Upper lobe of left lung (tissue), 6 donors: ENCODE data around the gene HECTD3. TPM values are rescaled to one million over a fixed set of nuclear protein-coding genes. Genes with fewer than 3 reads are reported as not detected.

ENCODE experiments used
- ATAC-seq, 2 donors: fragments of 200-7000 bp; cut with Tn5 transposase; one replicate each; pipeline ENCODE4 v1.9.1; 2022; ENCODE audit warnings: mild to moderate bottlenecking in 2 of 2, moderate library complexity in 2 of 2; ENCODE audit not compliant: low FRiP score in 2 of 2
- DNase-seq, 2 donors: peaks; one replicate each; pipeline ENCODE4 v3.0.0-alpha.2; 2019 to 2020
- H3K27ac ChIP-seq, 4 donors: fragments of 200-600 bp; sonication (generic); one replicate each; pipeline ENCODE4 v1.5.1; 2016 to 2019
- H3K27me3 ChIP-seq, 4 donors: fragments of 200-600 bp; sonication (generic); one replicate each; pipeline ENCODE4 v1.5.1; 2017 to 2019
- H3K36me3 ChIP-seq, 4 donors: fragments of 200-600 bp; sonication (generic); one replicate each; pipeline ENCODE4 v1.5.1; 2016 to 2019
- H3K4me1 ChIP-seq, 4 donors: fragments of 200-600 bp; sonication (generic); one replicate each; pipeline ENCODE4 v1.5.1; 2018 to 2019
- H3K4me3 ChIP-seq, 4 donors: fragments of 200-600 bp; sonication (generic); one replicate each; pipeline ENCODE4 v1.5.1; 2017 to 2019; ENCODE audit warnings: mild to moderate bottlenecking in 2 of 4, moderate library complexity in 1 of 4
- H3K9me3 ChIP-seq, 4 donors: fragments of 200-600 bp; sonication (generic); one replicate each; pipeline ENCODE4 v1.5.1; 2018 to 2019
- CTCF ChIP-seq, 6 experiments: fragments of 450-650 bp in 4 of 6; fragments of 200-600 bp in 2 of 6; sonication (generic) in 2 of 6; IDR thresholded peaks; one replicate each; pipeline ENCODE4 v1.5.1; 2016 to 2019; ENCODE audit warnings: antibody characterized with exemption in 6 of 6
- EP300 ChIP-seq, 4 donors: sonication (generic); formaldehyde crosslinking; IDR thresholded peaks; one replicate each; pipeline ENCODE4 v1.5.1; 2017; ENCODE audit warnings: antibody characterized with exemption in 4 of 4, control low read depth in 2 of 4
- POLR2A ChIP-seq, 4 donors: fragments of 450-650 bp; IDR thresholded peaks; one replicate each; pipeline ENCODE4 v1.5.1; 2016 to 2017; ENCODE audit warnings: antibody characterized with exemption in 4 of 4, mild to moderate bottlenecking in 2 of 4
- POLR2AphosphoS5 ChIP-seq, 2 donors: sonication (generic); formaldehyde crosslinking; IDR thresholded peaks; one replicate each; pipeline ENCODE4 v1.5.1; 2017; ENCODE audit warnings: antibody characterized with exemption in 2 of 2
- WGBS, 2 donors: methylation state at CpG; one replicate each; pipeline ENCODE4 v1.1.5; 2017 to 2018; 5-methylcytosine and 5-hydroxymethylcytosine counted together
- total RNA-seq, 6 donors: library from RNA; depleted of rRNA in 4 of 6; stranded (reverse); fragments of >200 nt in 4 of 6; gene quantifications; one replicate each; pipeline versions ENCODE4 v1.1.0 to v1.2.1, GENCODE V29; 2016 to 2021
- donor health status: DM: no; HTN: no; CAD: no; lungs with moderate emphysema.
- donor health status: DM: no; HTN: yes; CAD: no; lungs with severe emphysema.

HECTD3 gene
- total RNA-seq, 6 donors from 2014 or later: 30.6 to 116 (median 51.2) TPM

DNA sequence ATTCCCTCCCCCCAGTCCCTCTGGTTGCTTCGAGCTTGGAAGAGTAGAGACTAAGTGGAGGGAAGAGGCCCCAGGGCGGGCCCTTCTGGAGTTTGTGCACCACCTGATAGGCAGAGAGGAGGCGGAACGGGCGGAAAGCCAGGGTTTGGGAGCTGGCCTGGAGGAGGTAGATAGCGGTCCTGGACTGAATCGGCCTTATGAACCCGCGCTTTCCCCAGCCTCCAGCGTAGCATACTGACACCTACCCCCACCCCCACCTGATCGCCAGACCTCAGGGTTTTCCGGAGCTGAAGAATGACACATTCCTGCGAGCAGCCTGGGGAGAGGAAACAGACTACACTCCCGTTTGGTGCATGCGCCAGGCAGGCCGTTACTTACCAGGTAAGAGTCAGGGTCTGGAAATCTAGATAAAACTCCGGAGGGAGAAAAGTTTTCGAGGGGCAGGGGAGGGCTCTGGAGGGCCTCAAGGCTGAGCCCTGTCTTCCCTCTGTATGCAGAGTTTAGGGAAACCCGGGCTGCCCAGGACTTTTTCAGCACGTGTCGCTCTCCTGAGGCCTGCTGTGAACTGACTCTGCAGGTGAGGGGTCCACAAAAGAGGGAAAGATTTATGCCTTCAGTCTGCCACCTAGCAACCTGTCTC lies 1.6 kb upstream of the HECTD3 start:
- H3K27me3 ChIP-seq: no peaks in the 10 kb centered on the region
- peaks cover 29 to 54% (median 29%) of the 10 kb centered on the region in 4 donors for H3K4me1 ChIP-seq
- H3K36me3 ChIP-seq: peaks cover 12 to 36% (median 16%) of the 10 kb centered on the region in 4 donors
- DNase-seq (peak in 1 of 2 donors; percentile 86), ATAC-seq (peak; percentile 56 to 64)
- H3K4me3 ChIP-seq: peak overlapping the region; percentile 45 to 100 (median 92)
- TF ChIP-seq POLR2AphosphoS5 (IDR thresholded peaks at IDR 0.05) (no peak), EP300 (IDR thresholded peaks at IDR 0.05) (no peak), CTCF (IDR thresholded peaks at IDR 0.05) (no peak), POLR2A (IDR thresholded peaks at IDR 0.05) (no peak)
- no peaks in the 10 kb centered on the region for H3K9me3 ChIP-seq
- H3K27ac ChIP-seq: peak overlapping the region; percentile 76 to 87 (median 80)
- 2 to 7% methylated on average over 10 to 21 of the region's 21 CpGs for WGBS, 2 donors

GRCh38 chr1:45011837-45012638 lies 914 bp upstream of the HECTD3 start, which contains the start of gene UROD:
Gene UROD, plus strand, starts transcription at chr1:45012254. Its CDS starts 12 bp downstream, at chr1:45012266.
- peaks cover 18 to 43% (median 23%) of the 10 kb centered on the region in 4 donors for H3K36me3 ChIP-seq
- no peak for TF ChIP-seq EP300 (IDR thresholded peaks at IDR 0.05)
- peak; percentile 37 to 86 for TF ChIP-seq POLR2AphosphoS5 (IDR thresholded peaks at IDR 0.05)
- peak in 3 of 4 donors; percentile 33 to 67 (median 54) for TF ChIP-seq POLR2A (IDR thresholded peaks at IDR 0.05)
- TF ChIP-seq CTCF (IDR thresholded peaks at IDR 0.05): peak in 1 of 6 experiments; percentile 21
- WGBS, 2 donors: 0 to 1% methylated on average over 17 to 21 of the region's 21 CpGs
- H3K4me3 ChIP-seq: peak within 1 kb of the TSS; percentile 88 to 100 (median 98)
- peaks cover 29 to 54% (median 29%) of the 10 kb centered on the region in 4 donors for H3K4me1 ChIP-seq
- H3K27ac ChIP-seq: peak within 1 kb of the TSS; percentile 76 to 87 (median 80)
- peak; percentile 71 to 94 for DNase-seq
- no peaks in the 10 kb centered on the region for H3K9me3 ChIP-seq
- peak; percentile 95 to 97 for ATAC-seq
- no peaks in the 10 kb centered on the region for H3K27me3 ChIP-seq

GRCh38 chr1:45009956-45010854 lies 919 bp downstream of the HECTD3 start:
- H3K36me3 ChIP-seq: peaks cover 32 to 53% (median 40%) of the 10 kb centered on the region in 4 donors
- peak overlapping the region; percentile 88 to 100 (median 98) for H3K4me3 ChIP-seq

More at GRCh38 chr1:45009956-45010854, 919 bp downstream of the HECTD3 start:
- Histone ChIP-seq H3K9me3 (no peaks in the 10 kb centered on the region), H3K4me1 (peaks cover 29 to 54% (median 29%) of the 10 kb centered on the region in 4 donors), H3K27me3 (no peaks in the 10 kb centered on the region), H3K27ac (peak overlapping the region; percentile 76 to 87 (median 79))
- TF ChIP-seq POLR2A (IDR thresholded peaks at IDR 0.05) (no peak), CTCF (IDR thresholded peaks at IDR 0.05) (no peak), EP300 (IDR thresholded peaks at IDR 0.05) (no peak), POLR2AphosphoS5 (IDR thresholded peaks at IDR 0.05) (no peak)
- WGBS, 2 donors: 25 to 34% methylated on average over 26 to 27 of the region's 41 CpGs
- ATAC-seq: no peak
- peak; percentile 59 to 86 for DNase-seq
